ENCODE measurements around the gene LANCL1.

DNA sequence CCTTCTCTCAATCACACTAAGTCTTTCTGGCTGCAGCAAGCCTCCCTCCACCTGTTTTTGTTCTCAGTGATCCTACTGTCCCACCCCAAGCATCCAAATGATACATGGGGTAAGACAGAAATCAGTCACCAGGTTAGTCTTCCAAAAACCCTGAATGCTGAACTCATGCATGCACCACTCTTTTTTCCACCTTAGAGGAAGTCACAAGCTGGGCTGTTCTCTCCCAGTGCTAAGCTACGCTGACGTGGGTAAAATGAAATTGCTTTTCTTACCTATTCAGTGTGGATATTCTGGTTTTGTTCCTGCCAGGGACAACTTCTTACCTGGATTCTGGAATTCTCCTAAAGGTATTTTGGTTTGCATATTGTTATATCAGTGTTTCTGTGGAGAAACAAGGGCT lies 54.2 kb downstream of the LANCL1 start:
- TF ChIP-seq CTCF (IDR thresholded peaks at IDR 0.05) (no peak), POLR2A (IDR thresholded peaks at IDR 0.05) (no peak), POLR2AphosphoS5 (IDR thresholded peaks at IDR 0.05) (no peak)
